Transverse colon (tissue), 4 donors: Measurements from ENCODE around the gene BRD2. TPM values are rescaled to one million over a fixed set of nuclear protein-coding genes. Genes with fewer than 3 reads are reported as not detected.

Experiments used
- DNase-seq: peaks from one replicate; pipeline ENCODE4 v3.0.0-alpha.2; 2019
- H3K27ac ChIP-seq, 4 donors: fragments of 200-600 bp; sonication (generic); 2 replicates each; pipeline ENCODE4 v1.5.1; 2016 to 2018; ENCODE audit warnings: inconsistent platforms in 4 of 4
- H3K27me3 ChIP-seq: fragments of 200-600 bp; sonication (generic); 2 replicates; pipeline ENCODE4 v1.5.1; 2017; ENCODE audit warnings: inconsistent platforms
- H3K36me3 ChIP-seq, 4 donors: fragments of 200-600 bp; sonication (generic); 2 replicates each; pipeline ENCODE4 v1.5.1; 2017 to 2019; ENCODE audit warnings: inconsistent platforms in 4 of 4
- H3K4me1 ChIP-seq, 4 donors: fragments of 200-600 bp; sonication (generic); 2 replicates each; pipeline ENCODE4 v1.5.1; 2017 to 2020; ENCODE audit warnings: inconsistent platforms in 4 of 4
- H3K4me3 ChIP-seq, 4 donors: fragments of 200-600 bp; sonication (generic); 1 replicate in 1 of 4; 2 replicates in 3 of 4; pipeline versions ENCODE4 v1.5.1 to v1.6.1; 2017 to 2019; ENCODE audit warnings: inconsistent platforms in 4 of 4
- H3K9me3 ChIP-seq, 2 donors: fragments of 200-600 bp; sonication (generic); 2 replicates each; pipeline ENCODE4 v1.5.1; 2017 to 2019; ENCODE audit warnings: inconsistent platforms in 2 of 2
- EP300 ChIP-seq: sonication (generic); formaldehyde crosslinking; IDR thresholded peaks from one replicate; pipeline ENCODE4 v1.6.1; 2017; ENCODE audit warnings: antibody characterized with exemption, low read depth
- POLR2A ChIP-seq: fragments of 450-650 bp; IDR thresholded peaks from one replicate; pipeline ENCODE4 v1.6.1; 2016; ENCODE audit warnings: antibody characterized with exemption, mild to moderate bottlenecking, moderate library complexity
- POLR2AphosphoS5 ChIP-seq, 3 donors: sonication (generic); formaldehyde crosslinking; IDR thresholded peaks; one replicate each; pipeline ENCODE4 v1.6.1; 2016; ENCODE audit warnings: antibody characterized with exemption in 3 of 3
- WGBS, 2 donors: methylation state at CpG; one replicate each; pipeline ENCODE4 v1.1.5; 2018; ENCODE audit warnings: low coverage in 1 of 2; 5-methylcytosine and 5-hydroxymethylcytosine counted together
- in situ Hi-C, 4 donors: fragments of 200-750 bp; cut with MboI; loops; one replicate each; pipeline versions ENCODE4 v1.15.0 to v1.15.1; 2017; ENCODE audit warnings: low sequenced_read_pairs in 3 of 4, low pct_ligation_motif_present in 1 of 4, low pct_unique_long_range_greater_than_20kb in 1 of 4
- intact Hi-C: fragments of 100-400 bp; cut with DNase I; formaldehyde crosslinking; loops from one replicate; pipeline ENCODE4 v1.15.1; 2023; ENCODE audit warnings: low total_unique reads
- total RNA-seq, 4 donors: library from RNA; depleted of rRNA; stranded (reverse); fragments of >200 nt; gene quantifications; one replicate each; pipeline ENCODE4 v1.1.0, GENCODE V29; 2016
- TF ChIP-seq, protein P1 (sequence below), 5 experiments: fragments of 200-600 bp in 3 of 5; fragments of 450-650 bp in 2 of 5; sonication (generic) in 3 of 5; IDR thresholded peaks; 1 replicate in 2 of 5; 2 replicates in 3 of 5; pipeline ENCODE4 v1.5.1; 2016 to 2017; ENCODE audit warnings: antibody characterized with exemption in 5 of 5, inconsistent platforms in 3 of 5, mild to moderate bottlenecking in 2 of 5, moderate library complexity in 1 of 5

BRD2 gene
- total RNA-seq, 4 donors from 2014 or later: 116 to 612 (median 238) TPM

DNA sequence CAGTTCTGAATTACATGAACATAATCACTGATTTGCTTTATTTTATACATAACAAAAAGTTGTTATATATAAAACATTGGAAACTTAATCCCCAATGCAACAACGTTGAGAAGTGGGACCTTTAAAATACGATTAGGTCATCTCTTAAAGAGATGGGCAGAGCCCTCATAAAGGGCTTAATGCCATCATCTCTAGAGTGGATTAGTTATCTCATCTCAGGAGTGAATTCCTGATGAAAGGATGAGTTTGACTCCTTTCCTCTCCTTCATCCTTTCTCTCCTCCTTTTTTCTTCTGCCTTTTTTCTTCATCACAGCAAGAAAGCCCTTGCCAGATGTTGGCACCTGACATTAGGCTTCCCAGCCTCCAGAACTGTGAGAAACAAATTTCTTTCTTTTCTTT is 27.1 kb downstream of the BRD2 start:
- TF ChIP-seq POLR2A: no peak
- Histone ChIP-seq H3K27ac (no peak overlapping the region), H3K4me3 (no peak overlapping the region), H3K36me3 (no peaks in the 10 kb centered on the region), H3K4me1 (no peaks in the 10 kb centered on the region), H3K9me3 (no peaks in the 10 kb centered on the region), H3K27me3 (peaks cover 29% of the 10 kb centered on the region)
- intact Hi-C loops: no loop called here
- in situ Hi-C loops: loop anchor here in 1 of 4 donors (25.0 kb wide), 1 partner anchor 108 kb away; no protein-coding TSS in a partner anchor
- 25 to 35% methylated on average over 2 of the region's 2 CpGs for WGBS, 2 donors
- no peak for DNase-seq

DNA sequence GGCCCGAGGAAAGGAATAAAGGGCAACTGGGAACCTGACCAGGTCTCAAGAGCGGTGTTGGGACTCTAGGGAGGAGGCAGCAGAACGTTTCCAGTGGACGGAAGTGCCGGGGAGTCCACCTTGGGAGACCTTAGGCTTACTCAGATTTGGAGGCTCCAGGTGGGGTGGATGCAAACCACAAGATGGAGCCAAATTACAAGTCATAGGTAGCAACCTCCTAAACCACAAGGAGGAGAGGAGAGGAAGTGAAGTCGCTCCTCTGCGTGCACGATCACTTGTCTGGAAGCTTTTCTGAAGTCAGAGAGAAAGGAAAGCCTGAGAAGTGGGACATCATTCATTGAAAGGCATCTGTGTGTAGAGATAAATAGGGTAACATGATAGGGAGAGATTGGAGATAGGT is 31.7 kb downstream of the BRD2 start:
- peaks cover 47% of the 10 kb centered on the region for H3K27me3 ChIP-seq
- in situ Hi-C loops: loop anchor here in 1 of 4 donors (25.0 kb wide), 1 partner anchor 237 kb away; no protein-coding TSS in a partner anchor
- DNase-seq: no peak

DNA sequence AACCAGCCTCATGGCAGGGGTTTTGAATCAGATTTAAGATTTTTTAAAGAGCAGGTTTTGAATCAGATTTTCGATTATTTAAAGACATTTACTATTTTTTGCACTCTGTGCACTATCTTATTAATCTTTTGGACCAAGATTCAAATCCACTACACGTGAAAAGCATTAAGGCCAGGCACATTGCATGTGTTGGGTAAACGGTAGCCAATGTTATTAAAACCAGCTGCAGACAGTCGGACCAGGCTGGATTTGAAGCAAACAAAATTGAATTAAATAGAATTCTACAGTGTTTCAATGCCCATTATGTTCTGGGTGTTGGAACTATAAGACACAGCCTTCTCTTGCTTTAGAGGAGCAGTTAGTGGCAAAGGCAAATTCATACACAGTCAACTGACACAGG is 33.3 kb downstream of the BRD2 start:
- intact Hi-C loops: no loop called here

More for the DNA sequence above, 31.7 kb downstream of the BRD2 start:
- TF ChIP-seq POLR2AphosphoS5 (IDR thresholded peaks at IDR 0.05) (no peak), POLR2A (no peak), EP300 (no peak)
- TF ChIP-seq, protein P1, sequence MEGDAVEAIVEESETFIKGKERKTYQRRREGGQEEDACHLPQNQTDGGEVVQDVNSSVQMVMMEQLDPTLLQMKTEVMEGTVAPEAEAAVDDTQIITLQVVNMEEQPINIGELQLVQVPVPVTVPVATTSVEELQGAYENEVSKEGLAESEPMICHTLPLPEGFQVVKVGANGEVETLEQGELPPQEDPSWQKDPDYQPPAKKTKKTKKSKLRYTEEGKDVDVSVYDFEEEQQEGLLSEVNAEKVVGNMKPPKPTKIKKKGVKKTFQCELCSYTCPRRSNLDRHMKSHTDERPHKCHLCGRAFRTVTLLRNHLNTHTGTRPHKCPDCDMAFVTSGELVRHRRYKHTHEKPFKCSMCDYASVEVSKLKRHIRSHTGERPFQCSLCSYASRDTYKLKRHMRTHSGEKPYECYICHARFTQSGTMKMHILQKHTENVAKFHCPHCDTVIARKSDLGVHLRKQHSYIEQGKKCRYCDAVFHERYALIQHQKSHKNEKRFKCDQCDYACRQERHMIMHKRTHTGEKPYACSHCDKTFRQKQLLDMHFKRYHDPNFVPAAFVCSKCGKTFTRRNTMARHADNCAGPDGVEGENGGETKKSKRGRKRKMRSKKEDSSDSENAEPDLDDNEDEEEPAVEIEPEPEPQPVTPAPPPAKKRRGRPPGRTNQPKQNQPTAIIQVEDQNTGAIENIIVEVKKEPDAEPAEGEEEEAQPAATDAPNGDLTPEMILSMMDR (IDR thresholded peaks at IDR 0.05): no peak
- Histone ChIP-seq H3K9me3 (no peaks in the 10 kb centered on the region), H3K4me3 (no peak overlapping the region), H3K27ac (no peak overlapping the region), H3K4me1 (no peaks in the 10 kb centered on the region), H3K36me3 (no peaks in the 10 kb centered on the region)
- intact Hi-C loops: no loop called here
- 17 to 50% methylated on average over 1 to 8 of the region's 8 CpGs for WGBS, 2 donors

DNA sequence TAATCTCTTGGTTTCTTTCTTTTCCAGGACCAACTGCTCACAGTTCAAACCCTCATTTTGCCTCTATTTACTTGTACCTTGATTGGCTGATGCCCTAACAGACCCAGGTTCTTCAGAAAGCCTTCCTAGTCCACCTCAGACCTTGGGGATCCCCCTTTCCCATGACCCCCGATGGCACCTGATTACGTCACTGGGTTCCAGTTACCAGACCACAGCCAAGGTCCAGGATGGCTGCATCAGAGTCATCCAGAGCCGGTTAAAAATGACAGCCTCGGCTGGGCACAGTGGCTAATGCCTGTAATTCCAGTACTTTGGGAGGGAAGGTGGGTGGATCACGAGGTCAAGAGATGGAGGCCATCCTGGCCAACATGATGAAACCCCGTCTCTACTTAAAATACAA is 36.5 kb downstream of the BRD2 start:
- Histone ChIP-seq H3K4me1 (peaks cover 0 to 4% (median 0%) of the 10 kb centered on the region in 4 donors), H3K27ac (no peak overlapping the region), H3K27me3 (peaks cover 30% of the 10 kb centered on the region), H3K36me3 (no peaks in the 10 kb centered on the region), H3K9me3 (no peaks in the 10 kb centered on the region), H3K4me3 (no peak overlapping the region)
- intact Hi-C loops (no loop called here), in situ Hi-C loops (loop anchor here in 1 of 4 donors (25.0 kb wide), 1 partner anchor 232 kb away; no protein-coding TSS in a partner anchor)
- 74% methylated on average over 6 of the region's 6 CpGs; no CpG with 5 or more reads in 1 of the 2 donors for WGBS, 2 donors
- no peak for DNase-seq
- TF ChIP-seq EP300 (no peak), POLR2A (no peak)
- TF ChIP-seq, protein P1 (IDR thresholded peaks at IDR 0.05): no peak

More for the DNA sequence above, 33.3 kb downstream of the BRD2 start:
- H3K27me3 ChIP-seq: peaks cover 34% of the 10 kb centered on the region
- in situ Hi-C loops: loop anchor here in 1 of 4 donors (25.0 kb wide), 1 partner anchor 236 kb away; no protein-coding TSS in a partner anchor
- 55 to 78% methylated on average over 4 of the region's 4 CpGs for WGBS, 2 donors
- no peaks in the 10 kb centered on the region for H3K9me3 ChIP-seq
- no peak overlapping the region for H3K4me3 ChIP-seq
- DNase-seq: no peak
- no peak for TF ChIP-seq POLR2A
- no peaks in the 10 kb centered on the region for H3K36me3 ChIP-seq
- no peaks in the 10 kb centered on the region for H3K4me1 ChIP-seq
- no peak overlapping the region for H3K27ac ChIP-seq

GRCh38 chr6:33007831-33008400 is 39.5 kb downstream of the BRD2 start:
- Histone ChIP-seq H3K9me3 (no peaks in the 10 kb centered on the region), H3K4me3 (no peak overlapping the region), H3K36me3 (no peaks in the 10 kb centered on the region), H3K27ac (no peak overlapping the region), H3K4me1 (peaks cover 0 to 4% (median 0%) of the 10 kb centered on the region in 4 donors), H3K27me3 (peaks cover 43% of the 10 kb centered on the region)
- in situ Hi-C loops: loop anchor here in 1 of 4 donors (25.0 kb wide), 1 partner anchor 229 kb away; no protein-coding TSS in a partner anchor
- 62 to 89% methylated on average over 4 to 26 of the region's 26 CpGs for WGBS, 2 donors
- intact Hi-C loops: no loop called here
- no peak for DNase-seq
- TF ChIP-seq POLR2A: no peak
- no peak for TF ChIP-seq EP300
- TF ChIP-seq, protein P1 (IDR thresholded peaks at IDR 0.05): no peak
- no peak for TF ChIP-seq POLR2AphosphoS5 (IDR thresholded peaks at IDR 0.05)
